ENCODE results near the gene GPC4. TPM values are rescaled to one million over a fixed set of nuclear protein-coding genes. Genes with fewer than 3 reads are reported as not detected.

The GPC4 gene
- total RNA-seq, 2 donors from 2014 or later = 8.0 to 15.2 TPM

GRCh38 chrX:133346026-133346425 lies 69.3 kb downstream of the GPC4 start:
- Histone ChIP-seq H3K4me1 (replicated peaks) (no peaks in the 10 kb centered on the region), H3K9me3 (no peaks in the 10 kb centered on the region), H3K4me3 (no peak overlapping the region), H3K27me3 (replicated peaks; ENCODE audit: insufficient read depth) (no peaks in the 10 kb centered on the region), H3K27ac (no peak overlapping the region), H3K36me3 (no peaks in the 10 kb centered on the region)
- no peak for DNase-seq (ENCODE audit: low spot score)
- 94% methylated on average over 3 of the region's 3 CpGs for WGBS
- TF ChIP-seq POLR2A (IDR thresholded peaks at IDR 0.05) = no peak
- TF ChIP-seq CTCF (IDR thresholded peaks at IDR 0.05) = no peak
- TF ChIP-seq POLR2AphosphoS5 (IDR thresholded peaks at IDR 0.05) = no peak
- intact Hi-C loops (cut with DNase I) = no loop called here

- Histone ChIP-seq H3K36me3 (no peaks in the 10 kb centered on the region), H3K27me3 (replicated peaks; ENCODE audit: insufficient read depth) (no peaks in the 10 kb centered on the region), H3K4me1 (replicated peaks) (no peaks in the 10 kb centered on the region), H3K27ac (no peak overlapping the region), H3K4me3 (no peak overlapping the region), H3K9me3 (no peaks in the 10 kb centered on the region)
- no peak for DNase-seq (ENCODE audit: low spot score)
- WGBS = 71% methylated on average over 2 of the region's 2 CpGs
- TF ChIP-seq POLR2AphosphoS5 (IDR thresholded peaks at IDR 0.05) (no peak), CTCF (IDR thresholded peaks at IDR 0.05) (no peak), POLR2A (IDR thresholded peaks at IDR 0.05) (no peak)
- intact Hi-C loops (cut with DNase I) = loop anchor here (5.0 to 10.0 kb wide), 2 partner anchors 73 to 165 kb away; no protein-coding TSS in a partner anchor
These were observed 75.7 kb downstream of the GPC4 start for GRCh38 chrX:133339566-133339965.

- intact Hi-C loops (cut with DNase I) = loop anchor here (5.0 to 10.0 kb wide), 2 partner anchors 75 to 168 kb away; no protein-coding TSS in a partner anchor
- no peak overlapping the region for H3K4me3 ChIP-seq
- H3K27me3 ChIP-seq (replicated peaks; ENCODE audit: insufficient read depth) = no peaks in the 10 kb centered on the region
- DNase-seq (ENCODE audit: low spot score) = peak; percentile 69
- TF ChIP-seq POLR2AphosphoS5 (IDR thresholded peaks at IDR 0.05) = no peak
- TF ChIP-seq POLR2A (IDR thresholded peaks at IDR 0.05) = no peak
- no peak for TF ChIP-seq CTCF (IDR thresholded peaks at IDR 0.05)
- H3K27ac ChIP-seq = no peak overlapping the region
- WGBS = 22% methylated on average over 2 of the region's 2 CpGs
- no peaks in the 10 kb centered on the region for H3K36me3 ChIP-seq
- H3K9me3 ChIP-seq = no peaks in the 10 kb centered on the region
- H3K4me1 ChIP-seq (replicated peaks) = no peaks in the 10 kb centered on the region
These were observed 78.0 kb downstream of the GPC4 start for GRCh38 chrX:133337250-133337649.

GRCh38 chrX:133335027-133335426 lies 80.3 kb downstream of the GPC4 start:
- H3K27me3 ChIP-seq (replicated peaks; ENCODE audit: insufficient read depth) = no peaks in the 10 kb centered on the region
- 73% methylated on average over 2 of the region's 2 CpGs for WGBS
- no peaks in the 10 kb centered on the region for H3K36me3 ChIP-seq
- intact Hi-C loops (cut with DNase I) = loop anchor here (5.0 to 10.0 kb wide), 2 partner anchors 77 to 170 kb away; no protein-coding TSS in a partner anchor
- no peaks in the 10 kb centered on the region for H3K9me3 ChIP-seq
- TF ChIP-seq POLR2A (IDR thresholded peaks at IDR 0.05) (no peak), CTCF (IDR thresholded peaks at IDR 0.05) (peak in 2 of 4 experiments; percentile 42 to 48), POLR2AphosphoS5 (IDR thresholded peaks at IDR 0.05) (no peak)
- no peak overlapping the region for H3K4me3 ChIP-seq
- H3K27ac ChIP-seq = no peak overlapping the region
- no peaks in the 10 kb centered on the region for H3K4me1 ChIP-seq (replicated peaks)
- DNase-seq (ENCODE audit: low spot score) = peak; percentile 8

GRCh38 chrX:133333154-133333750 lies 82.0 kb downstream of the GPC4 start:
- intact Hi-C loops (cut with DNase I) = loop anchor here (10.0 kb wide), 1 partner anchor 172 kb away; no protein-coding TSS in a partner anchor
- 69% methylated on average over 4 of the region's 4 CpGs for WGBS
- no peak for DNase-seq (ENCODE audit: low spot score)
- no peak overlapping the region for H3K27ac ChIP-seq
- no peaks in the 10 kb centered on the region for H3K9me3 ChIP-seq
- H3K27me3 ChIP-seq (replicated peaks; ENCODE audit: insufficient read depth) = no peaks in the 10 kb centered on the region
- no peak for TF ChIP-seq POLR2A (IDR thresholded peaks at IDR 0.05)
- TF ChIP-seq CTCF (IDR thresholded peaks at IDR 0.05) = no peak
- no peak for TF ChIP-seq POLR2AphosphoS5 (IDR thresholded peaks at IDR 0.05)
- no peaks in the 10 kb centered on the region for H3K36me3 ChIP-seq
- H3K4me3 ChIP-seq = no peak overlapping the region
- no peaks in the 10 kb centered on the region for H3K4me1 ChIP-seq (replicated peaks)

Data from prostate gland (tissue), 2 donors.